ENCODE measurements around the gene THRA.

THRA gene

GRCh38 chr17:40087903-40088718 is 25.3 kb downstream of the THRA start:
- TF ChIP-seq, protein P1, sequence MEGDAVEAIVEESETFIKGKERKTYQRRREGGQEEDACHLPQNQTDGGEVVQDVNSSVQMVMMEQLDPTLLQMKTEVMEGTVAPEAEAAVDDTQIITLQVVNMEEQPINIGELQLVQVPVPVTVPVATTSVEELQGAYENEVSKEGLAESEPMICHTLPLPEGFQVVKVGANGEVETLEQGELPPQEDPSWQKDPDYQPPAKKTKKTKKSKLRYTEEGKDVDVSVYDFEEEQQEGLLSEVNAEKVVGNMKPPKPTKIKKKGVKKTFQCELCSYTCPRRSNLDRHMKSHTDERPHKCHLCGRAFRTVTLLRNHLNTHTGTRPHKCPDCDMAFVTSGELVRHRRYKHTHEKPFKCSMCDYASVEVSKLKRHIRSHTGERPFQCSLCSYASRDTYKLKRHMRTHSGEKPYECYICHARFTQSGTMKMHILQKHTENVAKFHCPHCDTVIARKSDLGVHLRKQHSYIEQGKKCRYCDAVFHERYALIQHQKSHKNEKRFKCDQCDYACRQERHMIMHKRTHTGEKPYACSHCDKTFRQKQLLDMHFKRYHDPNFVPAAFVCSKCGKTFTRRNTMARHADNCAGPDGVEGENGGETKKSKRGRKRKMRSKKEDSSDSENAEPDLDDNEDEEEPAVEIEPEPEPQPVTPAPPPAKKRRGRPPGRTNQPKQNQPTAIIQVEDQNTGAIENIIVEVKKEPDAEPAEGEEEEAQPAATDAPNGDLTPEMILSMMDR (IDR thresholded peaks at IDR 0.05; ENCODE audit: extremely low read depth, missing control alignments): no peak
- DNase-seq (ENCODE audit: low spot score): no peak

- TF ChIP-seq, protein P1 (IDR thresholded peaks at IDR 0.05; ENCODE audit: extremely low read depth, missing control alignments): no peak
- DNase-seq (ENCODE audit: low spot score): no peak
Observed at GRCh38 chr17:40089077-40089895, 26.5 kb downstream of the THRA start.

DNA sequence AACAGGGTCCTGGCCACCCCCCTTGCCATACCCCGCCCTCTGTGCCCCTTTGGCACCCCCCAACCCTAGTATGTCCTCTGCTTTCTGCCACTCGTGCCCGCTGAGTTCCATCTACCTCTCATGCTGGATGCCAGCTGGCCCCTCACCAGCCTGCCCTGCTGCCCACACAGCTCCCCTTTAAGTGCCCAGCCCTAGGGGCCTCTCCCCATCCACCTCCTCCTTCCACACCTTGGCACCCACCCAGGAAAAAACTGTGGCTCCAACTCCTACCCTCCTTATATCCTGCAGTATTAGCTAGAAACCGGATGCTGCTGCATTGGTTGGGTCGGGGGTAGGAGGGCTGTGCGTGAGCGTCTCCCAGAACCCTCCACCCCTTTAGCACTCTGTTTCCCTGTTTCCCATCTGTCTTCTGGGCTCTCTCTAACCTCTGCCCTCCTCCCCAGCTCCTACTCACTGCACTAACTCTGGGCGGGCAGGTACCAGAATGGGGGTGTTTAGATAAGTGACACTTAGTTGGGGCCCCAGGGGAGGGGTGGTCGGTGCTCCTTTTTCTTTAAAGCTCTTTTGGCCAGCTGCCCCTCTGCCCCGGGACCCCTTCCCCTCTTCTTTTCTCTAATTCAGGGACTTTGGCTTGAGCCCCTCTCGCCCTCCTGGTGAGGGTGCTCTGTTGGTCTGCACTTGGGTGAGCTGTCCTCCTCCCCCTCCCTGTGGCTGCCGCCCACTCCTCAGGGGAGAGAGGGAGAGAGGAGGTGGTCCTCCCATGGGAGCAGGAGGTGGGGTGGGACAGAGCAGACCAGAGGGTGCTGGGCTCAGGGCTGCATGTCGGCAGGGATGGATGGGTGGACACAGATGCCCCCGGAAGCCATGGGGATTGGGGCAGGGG is 27.7 kb downstream of the THRA start:
- TF ChIP-seq, protein P1 (IDR thresholded peaks at IDR 0.05; ENCODE audit: extremely low read depth, missing control alignments): no peak
- DNase-seq (ENCODE audit: low spot score): no peak

- TF ChIP-seq, protein P1 (IDR thresholded peaks at IDR 0.05; ENCODE audit: extremely low read depth, missing control alignments): no peak
- no peak for DNase-seq (ENCODE audit: low spot score)
Observed at GRCh38 chr17:40091691-40092397, 29.1 kb downstream of the THRA start.

DNA sequence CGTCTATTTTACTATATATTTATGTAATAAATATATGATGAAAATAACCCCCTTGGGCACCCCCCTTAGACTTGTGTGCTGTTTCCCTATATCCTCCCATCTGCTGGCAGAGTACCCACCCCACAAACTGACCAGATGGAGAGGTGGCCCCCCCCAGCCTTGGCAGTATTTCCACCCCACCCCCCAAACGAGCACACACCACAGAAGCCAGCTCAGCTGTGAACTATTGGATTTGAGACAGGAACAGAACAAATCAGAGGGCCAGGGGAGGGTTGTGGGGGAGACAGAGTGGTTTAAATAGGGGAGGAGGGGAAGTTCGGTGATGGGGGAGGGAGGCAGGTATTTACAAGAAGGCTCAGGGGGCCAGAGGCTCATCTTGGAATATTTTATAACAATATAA is 29.8 kb downstream of the THRA start:
- no peak for DNase-seq (ENCODE audit: low spot score)
- TF ChIP-seq, protein P1 (IDR thresholded peaks at IDR 0.05; ENCODE audit: extremely low read depth, missing control alignments): no peak

DNA sequence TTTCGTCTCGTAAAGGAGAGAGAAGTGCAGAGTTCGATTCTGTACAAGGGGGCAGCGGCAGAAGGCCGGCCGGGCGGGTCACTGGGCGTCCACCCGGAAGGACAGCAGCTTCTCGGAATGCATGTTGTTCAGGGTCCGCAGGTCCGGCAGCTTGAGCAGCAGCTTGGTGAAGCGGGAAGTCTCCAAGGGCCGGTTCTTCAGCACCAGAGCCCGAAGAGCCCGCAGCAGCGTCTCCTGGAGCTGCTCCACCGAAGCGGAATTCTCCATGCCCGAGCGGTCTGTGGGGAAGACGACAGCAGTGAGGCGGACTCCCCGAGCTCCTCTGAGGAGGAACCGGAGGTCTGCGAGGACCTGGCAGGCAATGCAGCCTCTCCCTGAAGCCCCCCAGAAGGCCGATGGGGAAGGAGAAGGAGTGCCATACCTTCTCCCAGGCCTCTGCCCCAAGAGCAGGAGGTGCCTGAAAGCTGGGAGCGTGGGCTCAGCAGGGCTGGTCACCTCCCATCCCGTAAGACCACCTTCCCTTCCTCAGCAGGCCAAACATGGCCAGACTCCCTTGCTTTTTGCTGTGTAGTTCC is 30.3 kb downstream of the THRA start:
- TF ChIP-seq, protein P1 (IDR thresholded peaks at IDR 0.05; ENCODE audit: extremely low read depth, missing control alignments): no peak
- no peak for DNase-seq (ENCODE audit: low spot score)
